Measurements from ENCODE around the gene PTPRCAP.
"Not testable (repeated sequence)": the region's sequence is repeated elsewhere in the genome, so short reads cannot be mapped to it uniquely, and the experiment has no call there.

The PTPRCAP gene

GRCh38 chr11:67466367-67466766 lies 28.9 kb upstream of the PTPRCAP start:
- Histone ChIP-seq H3K9me3 (no peaks in the 10 kb centered on the region), H3K27me3 (no peaks in the 10 kb centered on the region), H3K4me1 (peaks cover 0 to 52% (median 38%) of the 10 kb centered on the region in 4 donors), H3K4me3 (no peak overlapping the region), H3K27ac (peak overlapping the region; percentile 20 to 95), H3K36me3 (no peaks in the 10 kb centered on the region)
- intact Hi-C loops (cut with DNase I; ENCODE audit: low total_unique reads) = loop anchor here (5.0 kb wide), 2 partner anchors 44 to 64 kb away; partner anchors contain the start of genes PPP1CA and TBC1D10C
- DNase-seq = no peak
- no peak for TF ChIP-seq CTCF (IDR thresholded peaks at IDR 0.05)

GRCh38 chr11:67465530-67465929 lies 28.0 kb upstream of the PTPRCAP start:
- DNase-seq = peak in 1 of 2 donors; percentile 69
- not testable (repeated sequence) for H3K27me3 ChIP-seq, H3K36me3 ChIP-seq, H3K9me3 ChIP-seq
- peak overlapping the region; percentile 65 to 79 for H3K4me3 ChIP-seq
- intact Hi-C loops (cut with DNase I; ENCODE audit: low total_unique reads) = loop anchor here (2.0 to 5.0 kb wide), 3 partner anchors 23 to 63 kb away; partner anchors contain the start of genes CORO1B, PPP1CA and TBC1D10C
- H3K4me1 ChIP-seq = peaks cover 0 to 52% (median 38%) of the 10 kb centered on the region in 4 donors
- peak overlapping the region; percentile 95 to 97 for H3K27ac ChIP-seq

- DNase-seq = no peak
- peaks cover 0 to 52% (median 38%) of the 10 kb centered on the region in 4 donors for H3K4me1 ChIP-seq
Observed at GRCh38 chr11:67465189-67465510, 27.7 kb upstream of the PTPRCAP start.

GRCh38 chr11:67464411-67465188 lies 27.1 kb upstream of the PTPRCAP start:
- peaks cover 0 to 47% (median 36%) of the 10 kb centered on the region in 4 donors for H3K4me1 ChIP-seq
- H3K4me3 ChIP-seq = peak overlapping the region; percentile 65 to 79
- H3K27ac ChIP-seq = peak overlapping the region; percentile 95 to 97
- peak; percentile 85 to 94 for DNase-seq
- H3K27me3 ChIP-seq = no peaks in the 10 kb centered on the region
- intact Hi-C loops (cut with DNase I; ENCODE audit: low total_unique reads) = loop anchor here (2.0 to 5.0 kb wide), 3 partner anchors 22 to 62 kb away; partner anchors contain the start of genes CORO1B, PPP1CA and TBC1D10C
- H3K36me3 ChIP-seq = no peaks in the 10 kb centered on the region
- H3K9me3 ChIP-seq = no peaks in the 10 kb centered on the region
- TF ChIP-seq CTCF (IDR thresholded peaks at IDR 0.05) = peak in 1 of 2 experiments; percentile 12

More at GRCh38 chr11:67465189-67465510, 27.7 kb upstream of the PTPRCAP start:
- H3K27me3 ChIP-seq = no peaks in the 10 kb centered on the region
- H3K36me3 ChIP-seq = no peaks in the 10 kb centered on the region
- H3K4me3 ChIP-seq = peak overlapping the region; percentile 65 to 79
- H3K27ac ChIP-seq = peak overlapping the region; percentile 95 to 97
- intact Hi-C loops (cut with DNase I; ENCODE audit: low total_unique reads) = loop anchor here (2.0 to 5.0 kb wide), 3 partner anchors 22 to 63 kb away; partner anchors contain the start of genes CORO1B, PPP1CA and TBC1D10C
- H3K9me3 ChIP-seq = no peaks in the 10 kb centered on the region
- TF ChIP-seq CTCF (IDR thresholded peaks at IDR 0.05) = no peak

- peak; percentile 77 to 93 for DNase-seq
Observed at GRCh38 chr11:67463680-67464410, 26.4 kb upstream of the PTPRCAP start.

More at GRCh38 chr11:67463680-67464410, 26.4 kb upstream of the PTPRCAP start:
- no peaks in the 10 kb centered on the region for H3K36me3 ChIP-seq
- H3K27ac ChIP-seq = peak overlapping the region; percentile 95 to 97
- no peaks in the 10 kb centered on the region for H3K27me3 ChIP-seq
- H3K9me3 ChIP-seq = no peaks in the 10 kb centered on the region
- H3K4me3 ChIP-seq = peak overlapping the region; percentile 65 to 79
- intact Hi-C loops (cut with DNase I; ENCODE audit: low total_unique reads) = loop anchor here (2.0 kb wide), 1 partner anchor 21 kb away; the partner anchor contains the start of gene CORO1B
- no peak for TF ChIP-seq CTCF (IDR thresholded peaks at IDR 0.05)
- H3K4me1 ChIP-seq = peaks cover 0 to 45% (median 35%) of the 10 kb centered on the region in 4 donors

All from tibial artery (tissue), 4 donors.